GM12865 (cell line): ENCODE measurements around the gene SLC49A3.

Source experiments
- DNase-seq: peaks from one replicate; pipeline ENCODE4 v3.0.0; 2010; ENCODE audit warnings: low read depth
- H3K4me3 ChIP-seq: 2 replicates; pipeline ENCODE4 v1.5.1; 2011; ENCODE audit warnings: mild to moderate bottlenecking, low read depth, low read length, control low read depth
- TF ChIP-seq, protein P1 (sequence below): IDR thresholded peaks from 2 replicates; pipeline ENCODE4 v1.5.1; 2011; ENCODE audit warnings: low read length, control low read depth, low read depth, inconsistent platforms; ENCODE audit not compliant: insufficient read depth; ENCODE audit errors: missing control alignments

SLC49A3 gene

DNA sequence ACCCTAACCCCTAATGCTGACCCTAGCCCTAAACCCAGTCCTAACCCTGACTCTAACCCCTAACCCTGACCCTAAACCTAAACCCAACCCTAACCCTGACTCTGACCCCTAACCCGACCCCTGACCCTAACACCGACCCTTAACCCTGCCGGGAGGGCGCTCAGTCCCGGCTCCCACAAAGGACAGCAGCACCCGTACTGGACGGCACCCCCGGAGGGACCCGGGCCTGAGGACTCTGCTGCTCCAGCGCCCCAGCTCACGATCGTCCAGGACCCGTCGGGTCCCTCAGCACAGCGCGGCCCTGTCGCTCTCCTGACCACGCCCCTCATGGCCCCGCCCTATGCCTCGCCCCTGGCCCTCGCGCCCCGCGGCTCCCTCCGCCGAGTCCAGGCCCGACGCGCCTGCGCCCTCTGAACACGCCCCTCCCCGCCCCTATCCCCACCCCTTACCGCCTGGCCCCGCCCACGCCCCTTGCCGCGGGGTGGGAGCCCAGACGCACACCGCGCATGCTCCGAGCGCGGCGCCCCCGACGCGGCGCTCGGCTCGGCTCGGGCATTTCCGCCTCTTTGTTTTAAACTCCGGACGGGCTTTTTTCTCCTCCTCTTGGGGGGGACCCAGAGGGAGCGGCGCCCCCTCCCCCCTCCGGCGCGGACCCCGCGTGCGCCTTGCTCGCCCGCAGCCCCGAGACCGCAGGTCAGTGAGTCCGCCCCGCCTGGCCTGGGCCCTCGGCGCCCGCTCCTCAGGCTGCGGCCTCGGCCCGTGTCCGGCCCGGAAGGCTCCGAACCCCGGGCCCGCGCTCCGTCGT is 16.5 kb upstream of the SLC49A3 start, which contains the start of gene PCGF3:
Gene PCGF3, plus strand, starts transcription at position 555 of the 805 bp plus-strand sequence. CDS start 27,849 bp downstream, outside the sequence.
- peak within 1 kb of the TSS; percentile 84 for H3K4me3 ChIP-seq
- DNase-seq = peak; percentile 98
- TF ChIP-seq, protein P1, sequence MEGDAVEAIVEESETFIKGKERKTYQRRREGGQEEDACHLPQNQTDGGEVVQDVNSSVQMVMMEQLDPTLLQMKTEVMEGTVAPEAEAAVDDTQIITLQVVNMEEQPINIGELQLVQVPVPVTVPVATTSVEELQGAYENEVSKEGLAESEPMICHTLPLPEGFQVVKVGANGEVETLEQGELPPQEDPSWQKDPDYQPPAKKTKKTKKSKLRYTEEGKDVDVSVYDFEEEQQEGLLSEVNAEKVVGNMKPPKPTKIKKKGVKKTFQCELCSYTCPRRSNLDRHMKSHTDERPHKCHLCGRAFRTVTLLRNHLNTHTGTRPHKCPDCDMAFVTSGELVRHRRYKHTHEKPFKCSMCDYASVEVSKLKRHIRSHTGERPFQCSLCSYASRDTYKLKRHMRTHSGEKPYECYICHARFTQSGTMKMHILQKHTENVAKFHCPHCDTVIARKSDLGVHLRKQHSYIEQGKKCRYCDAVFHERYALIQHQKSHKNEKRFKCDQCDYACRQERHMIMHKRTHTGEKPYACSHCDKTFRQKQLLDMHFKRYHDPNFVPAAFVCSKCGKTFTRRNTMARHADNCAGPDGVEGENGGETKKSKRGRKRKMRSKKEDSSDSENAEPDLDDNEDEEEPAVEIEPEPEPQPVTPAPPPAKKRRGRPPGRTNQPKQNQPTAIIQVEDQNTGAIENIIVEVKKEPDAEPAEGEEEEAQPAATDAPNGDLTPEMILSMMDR = no peak

DNA sequence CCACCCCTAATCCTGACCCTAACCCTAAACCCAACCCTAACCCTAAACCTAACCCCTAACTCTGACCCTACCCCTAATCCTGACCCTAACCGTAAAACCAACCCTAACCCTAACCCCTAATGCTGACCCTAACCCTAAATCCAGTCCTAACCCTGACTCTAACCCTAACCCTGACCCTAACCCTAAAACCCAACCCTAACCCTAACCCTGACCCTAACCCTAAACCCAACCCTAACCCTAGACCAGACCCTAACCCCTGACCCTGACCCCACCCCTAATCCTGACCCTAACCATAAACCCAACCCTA is 16.0 kb upstream of the SLC49A3 start:
- TF ChIP-seq, protein P1 = no peak
- peak overlapping the region; percentile 50 for H3K4me3 ChIP-seq
- DNase-seq = no peak

DNA sequence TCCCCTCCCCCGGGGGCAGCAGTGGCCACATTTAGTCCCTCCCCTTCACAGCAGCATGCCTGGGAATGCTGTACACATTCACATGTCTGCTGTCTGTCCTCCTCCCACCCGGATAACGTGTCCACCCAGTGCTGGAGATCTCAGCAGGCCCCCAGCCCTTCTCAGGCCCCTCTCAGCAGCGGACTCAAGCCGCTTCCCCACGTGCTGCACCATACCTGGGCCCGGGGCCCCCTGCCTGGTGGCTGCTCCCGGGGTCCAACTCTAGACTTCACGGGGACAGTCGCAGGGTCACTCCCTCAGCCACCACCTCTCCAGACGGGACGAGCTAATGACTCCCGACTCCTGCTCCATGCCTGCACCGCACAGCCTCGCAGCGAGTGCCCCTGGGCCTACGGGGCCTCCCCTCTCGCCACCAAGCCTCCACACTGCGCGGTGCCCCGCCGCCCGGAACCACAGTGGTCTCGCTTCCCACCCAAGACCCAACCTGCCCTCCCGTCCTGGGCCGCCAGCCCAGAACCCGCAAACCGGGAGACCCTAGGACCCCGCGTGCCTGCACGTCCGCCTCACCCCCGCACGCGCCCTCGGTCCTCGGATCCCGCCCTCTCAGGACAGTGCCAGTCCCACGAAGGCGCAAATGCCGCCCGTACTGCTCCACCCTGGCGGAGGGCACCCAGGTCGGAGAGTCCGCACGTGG is 15.4 kb upstream of the SLC49A3 start:
- H3K4me3 ChIP-seq = no peak overlapping the region
- DNase-seq = no peak
- TF ChIP-seq, protein P1 = no peak

DNA sequence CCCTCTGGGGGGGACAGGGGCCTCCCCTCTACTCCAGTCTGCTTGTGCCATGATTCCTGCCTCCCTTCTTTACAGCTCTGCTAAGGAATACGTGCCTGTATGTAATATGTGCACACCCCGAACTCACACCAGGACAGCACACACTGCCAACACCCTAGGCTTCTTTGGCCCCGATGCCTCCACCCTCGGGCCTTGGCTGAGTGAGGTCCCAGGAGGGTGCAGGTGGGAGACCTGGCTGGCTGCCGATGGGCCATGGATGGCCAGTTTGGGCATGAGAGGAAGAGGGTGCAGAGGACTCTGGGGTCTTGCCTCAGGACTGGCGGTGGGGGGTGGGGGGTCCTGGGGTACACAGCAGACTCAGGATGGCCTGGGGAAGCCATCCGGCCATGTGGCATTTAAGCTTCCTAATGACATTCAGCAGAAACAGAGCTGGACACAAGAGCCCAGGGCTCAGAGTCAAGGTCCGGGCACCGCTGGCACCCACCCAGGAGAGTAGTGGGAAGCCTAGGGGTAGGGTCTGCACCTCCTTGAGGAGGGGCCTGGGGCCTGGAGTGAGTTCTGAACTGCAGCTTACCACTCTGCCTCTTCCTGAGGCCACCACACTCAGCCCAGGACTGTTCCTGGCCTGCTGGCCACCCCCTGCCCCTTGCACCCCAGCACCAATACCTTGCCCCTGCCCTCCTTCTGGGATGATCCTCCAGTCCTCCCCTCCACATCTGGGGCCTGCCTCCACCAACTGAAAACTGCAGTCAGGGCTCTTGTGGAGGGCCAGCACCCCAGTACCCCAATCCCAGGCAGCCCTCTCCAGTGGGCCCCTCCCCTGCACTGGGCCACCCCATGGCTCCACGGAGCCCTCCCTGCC is 14.6 kb upstream of the SLC49A3 start:
- no peak for DNase-seq
- no peak overlapping the region for H3K4me3 ChIP-seq
- TF ChIP-seq, protein P1 = no peak

DNA sequence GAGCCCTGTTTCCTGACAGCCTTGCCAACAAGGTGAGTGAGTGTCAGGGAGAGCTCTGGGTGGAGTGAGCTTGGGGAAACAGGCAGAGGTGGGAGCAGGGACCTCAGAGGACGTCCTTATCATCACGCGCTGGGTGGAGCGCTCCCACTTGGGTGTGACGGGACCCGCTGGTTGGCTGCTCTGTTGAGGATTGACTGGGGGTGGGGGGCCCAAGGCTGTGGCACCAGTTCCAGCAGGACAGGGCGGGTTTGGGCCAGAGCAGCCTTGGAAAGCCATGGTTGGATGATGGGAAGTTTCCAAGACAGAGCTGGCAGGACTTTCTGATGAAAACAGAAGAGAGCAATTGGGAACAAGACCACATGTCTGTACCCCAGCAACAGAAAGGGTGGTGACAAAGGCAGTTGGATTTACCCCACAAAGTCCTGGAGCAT is 13.7 kb upstream of the SLC49A3 start:
- no peak for DNase-seq
- TF ChIP-seq, protein P1 = no peak
- H3K4me3 ChIP-seq = no peak overlapping the region

DNA sequence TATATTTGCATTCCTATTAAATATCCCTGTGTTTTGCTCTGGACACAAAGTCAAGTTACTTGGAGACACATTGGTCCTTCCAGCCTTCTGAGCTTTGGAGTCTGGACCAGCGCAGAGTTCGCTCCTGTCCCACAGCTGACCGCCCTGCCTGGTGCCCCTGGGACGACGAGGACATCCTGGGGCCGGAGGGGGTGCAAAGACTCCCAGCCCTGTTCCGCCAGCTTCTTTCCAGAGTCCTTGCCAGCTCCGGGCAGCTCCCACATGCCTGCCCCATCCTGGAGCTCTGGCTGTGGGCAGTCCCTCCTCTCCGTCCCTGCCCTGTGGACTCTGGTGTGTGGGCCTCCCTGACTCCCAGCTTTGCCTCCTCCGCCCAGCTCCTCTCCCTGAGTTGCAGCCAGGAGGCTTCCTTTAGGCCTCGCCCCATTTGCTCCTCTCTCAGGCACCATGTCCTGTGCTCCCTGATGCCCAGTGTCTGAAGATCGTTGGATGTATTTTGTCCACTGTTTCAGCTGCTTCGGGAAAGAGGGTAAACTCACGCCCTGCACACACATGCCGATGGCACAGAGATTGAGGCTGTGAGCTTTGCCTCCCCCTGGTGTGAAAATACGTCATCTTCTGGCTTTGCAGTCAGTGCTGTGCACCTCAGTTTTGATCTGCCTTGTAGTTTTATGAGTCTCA is 11.8 kb upstream of the SLC49A3 start:
- TF ChIP-seq, protein P1 = no peak
- no peak overlapping the region for H3K4me3 ChIP-seq
- no peak for DNase-seq
